Suprapubic skin (tissue), 4 donors: Measurements from ENCODE around the gene RNPEPL1. TPM values are rescaled to one million over a fixed set of nuclear protein-coding genes. Genes with fewer than 3 reads are reported as not detected.

Experiments used
- DNase-seq, 2 donors: peaks; one replicate each; pipeline ENCODE4 v3.0.0-alpha.2; 2019; ENCODE audit warnings: low spot score in 2 of 2
- H3K27ac ChIP-seq: fragments of 200-600 bp; sonication (generic); one replicate; pipeline ENCODE4 v1.5.1; 2019
- H3K27me3 ChIP-seq: fragments of 200-600 bp; sonication (generic); one replicate; pipeline ENCODE4 v1.5.1; 2019
- H3K36me3 ChIP-seq: fragments of 200-600 bp; sonication (generic); one replicate; pipeline ENCODE4 v1.5.1; 2019
- H3K4me1 ChIP-seq: fragments of 200-600 bp; sonication (generic); one replicate; pipeline ENCODE4 v1.5.1; 2019
- H3K4me3 ChIP-seq: fragments of 200-600 bp; sonication (generic); one replicate; pipeline ENCODE4 v1.5.1; 2019; ENCODE audit warnings: mild to moderate bottlenecking
- H3K9me3 ChIP-seq: fragments of 200-600 bp; sonication (generic); one replicate; pipeline ENCODE4 v1.5.1; 2019
- CTCF ChIP-seq, 2 donors: fragments of 200-600 bp in 1 of 2; fragments of 450-650 bp in 1 of 2; sonication (generic) in 1 of 2; IDR thresholded peaks; one replicate each; pipeline ENCODE4 v1.5.1; 2016 to 2019; ENCODE audit warnings: antibody characterized with exemption in 2 of 2, mild to moderate bottlenecking in 1 of 2, moderate library complexity in 1 of 2
- EP300 ChIP-seq: sonication (generic); formaldehyde crosslinking; IDR thresholded peaks from one replicate; pipeline ENCODE4 v1.6.1; 2017; ENCODE audit warnings: antibody characterized with exemption
- POLR2A ChIP-seq, 2 donors: fragments of 450-650 bp; IDR thresholded peaks; one replicate each; pipeline ENCODE4 v1.6.1; 2017; ENCODE audit warnings: antibody characterized with exemption in 2 of 2, mild to moderate bottlenecking in 2 of 2, moderate library complexity in 2 of 2
- POLR2AphosphoS5 ChIP-seq, 3 donors: sonication (generic); formaldehyde crosslinking; IDR thresholded peaks; one replicate each; pipeline ENCODE4 v1.6.1; 2017; ENCODE audit warnings: antibody characterized with exemption in 3 of 3
- WGBS: methylation state at CpG from one replicate; pipeline ENCODE4 v1.1.5; 2018; 5-methylcytosine and 5-hydroxymethylcytosine counted together
- total RNA-seq, 4 donors: library from RNA; depleted of rRNA; stranded (reverse); fragments of >200 nt; gene quantifications; one replicate each; pipeline ENCODE4 v1.1.0, GENCODE V29; 2016

RNPEPL1 gene
- total RNA-seq, 4 donors from 2014 or later: 70.8 to 104 (median 72.6) TPM

- Histone ChIP-seq H3K36me3 (peaks cover 26% of the 10 kb centered on the region), H3K27ac (no peak overlapping the region)
Observed at GRCh38 chr2:240539906-240540305, 28.4 kb upstream of the RNPEPL1 start.

GRCh38 chr2:240551288-240551687 is 17.0 kb upstream of the RNPEPL1 start:
- H3K27ac ChIP-seq: no peak overlapping the region
- no peaks in the 10 kb centered on the region for H3K9me3 ChIP-seq
- no peaks in the 10 kb centered on the region for H3K4me1 ChIP-seq
- H3K27me3 ChIP-seq: no peaks in the 10 kb centered on the region
- H3K4me3 ChIP-seq: no peak overlapping the region
- WGBS: 87% methylated on average over 4 of the region's 4 CpGs
- no peak for DNase-seq
- H3K36me3 ChIP-seq: peaks cover 30% of the 10 kb centered on the region
- TF ChIP-seq EP300 (no peak), POLR2A (IDR thresholded peaks at IDR 0.05) (no peak), POLR2AphosphoS5 (IDR thresholded peaks at IDR 0.05) (no peak), CTCF (IDR thresholded peaks at IDR 0.05) (no peak)

More at GRCh38 chr2:240539906-240540305, 28.4 kb upstream of the RNPEPL1 start:
- TF ChIP-seq POLR2AphosphoS5 (IDR thresholded peaks at IDR 0.05) (no peak), CTCF (IDR thresholded peaks at IDR 0.05) (no peak), EP300 (no peak), POLR2A (IDR thresholded peaks at IDR 0.05) (no peak)
- no peaks in the 10 kb centered on the region for H3K27me3 ChIP-seq
- no peak for DNase-seq
- H3K4me1 ChIP-seq: no peaks in the 10 kb centered on the region
- H3K9me3 ChIP-seq: no peaks in the 10 kb centered on the region
- H3K4me3 ChIP-seq: no peak overlapping the region

GRCh38 chr2:240551811-240552210 is 16.5 kb upstream of the RNPEPL1 start:
- TF ChIP-seq POLR2AphosphoS5 (IDR thresholded peaks at IDR 0.05): no peak
- no peak for TF ChIP-seq EP300
- no peak for TF ChIP-seq POLR2A (IDR thresholded peaks at IDR 0.05)
- no peak for TF ChIP-seq CTCF (IDR thresholded peaks at IDR 0.05)
- Histone ChIP-seq H3K27me3 (no peaks in the 10 kb centered on the region), H3K36me3 (peaks cover 30% of the 10 kb centered on the region), H3K4me3 (no peak overlapping the region), H3K27ac (no peak overlapping the region), H3K4me1 (peaks cover 2% of the 10 kb centered on the region), H3K9me3 (no peaks in the 10 kb centered on the region)
- 50% methylated on average over 1 of the region's 1 CpG for WGBS
- DNase-seq: no peak

GRCh38 chr2:240553956-240554480 is 14.3 kb upstream of the RNPEPL1 start:
- no peak overlapping the region for H3K27ac ChIP-seq
- TF ChIP-seq EP300 (no peak), POLR2AphosphoS5 (IDR thresholded peaks at IDR 0.05) (no peak), CTCF (IDR thresholded peaks at IDR 0.05) (no peak), POLR2A (IDR thresholded peaks at IDR 0.05) (no peak)
- WGBS: 98% methylated on average over 7 of the region's 7 CpGs
- no peak overlapping the region for H3K4me3 ChIP-seq
- DNase-seq: no peak
- peaks cover 30% of the 10 kb centered on the region for H3K36me3 ChIP-seq
- H3K4me1 ChIP-seq: peaks cover 24% of the 10 kb centered on the region
- no peaks in the 10 kb centered on the region for H3K9me3 ChIP-seq
- no peaks in the 10 kb centered on the region for H3K27me3 ChIP-seq

GRCh38 chr2:240554767-240555493 is 13.4 kb upstream of the RNPEPL1 start:
- Histone ChIP-seq H3K9me3 (no peaks in the 10 kb centered on the region), H3K4me3 (no peak overlapping the region), H3K4me1 (peaks cover 34% of the 10 kb centered on the region), H3K36me3 (peaks cover 30% of the 10 kb centered on the region), H3K27me3 (no peaks in the 10 kb centered on the region), H3K27ac (no peak overlapping the region)
- 97% methylated on average over 10 of the region's 17 CpGs for WGBS
- TF ChIP-seq POLR2AphosphoS5 (IDR thresholded peaks at IDR 0.05) (no peak), CTCF (IDR thresholded peaks at IDR 0.05) (no peak), EP300 (no peak), POLR2A (IDR thresholded peaks at IDR 0.05) (no peak)
- no peak for DNase-seq
